HG03521 (cell line): ENCODE measurements around the gene LGALS9.

ENCODE experiments used
- ATAC-seq: cut with Tn5 transposase; IDR thresholded peaks from one replicate; pipeline ENCODE4 v1.9.1; 2021; ENCODE audit warnings: mild to moderate bottlenecking, moderate library complexity; ENCODE audit not compliant: unreplicated experiment

Gene LGALS9

GRCh38 chr17:27602721-27603420, 28.1 kb upstream of the LGALS9 start:
- ATAC-seq, result no peak

- ATAC-seq, result no peak
These were observed 27.6 kb upstream of the LGALS9 start for GRCh38 chr17:27603421-27603770.

- no peak for ATAC-seq
These were observed 26.9 kb upstream of the LGALS9 start for GRCh38 chr17:27603880-27604794.

- ATAC-seq, result no peak
These were observed 25.6 kb upstream of the LGALS9 start for GRCh38 chr17:27605409-27605808.

GRCh38 chr17:27607521-27608091, 23.4 kb upstream of the LGALS9 start:
- no peak for ATAC-seq

GRCh38 chr17:27608328-27609230, 22.4 kb upstream of the LGALS9 start:
- ATAC-seq, result no peak

- ATAC-seq, result no peak
These were observed 21.2 kb upstream of the LGALS9 start for GRCh38 chr17:27609611-27610303.

GRCh38 chr17:27610304-27610677, 20.7 kb upstream of the LGALS9 start:
- ATAC-seq, result no peak

- ATAC-seq, result no peak
These were observed 18.7 kb upstream of the LGALS9 start for GRCh38 chr17:27612160-27612770.

GRCh38 chr17:27613433-27613832, 17.6 kb upstream of the LGALS9 start:
- ATAC-seq, result no peak

- no peak for ATAC-seq
These were observed 15.9 kb upstream of the LGALS9 start for GRCh38 chr17:27615121-27615520.

- ATAC-seq, result no peak
These were observed 14.6 kb upstream of the LGALS9 start for GRCh38 chr17:27616414-27616813.

GRCh38 chr17:27618417-27618816, 12.6 kb upstream of the LGALS9 start:
- no peak for ATAC-seq

GRCh38 chr17:27620721-27621120, 10.3 kb upstream of the LGALS9 start:
- ATAC-seq, result no peak

- ATAC-seq, result no peak
These were observed 9.5 kb upstream of the LGALS9 start for GRCh38 chr17:27621536-27621935.

- no peak for ATAC-seq
These were observed 8.9 kb upstream of the LGALS9 start for GRCh38 chr17:27621942-27622559.

GRCh38 chr17:27622986-27623385, 8.0 kb upstream of the LGALS9 start:
- no peak for ATAC-seq

- no peak for ATAC-seq
These were observed 7.4 kb upstream of the LGALS9 start for GRCh38 chr17:27623614-27624013.

- no peak for ATAC-seq
These were observed 6.4 kb upstream of the LGALS9 start for GRCh38 chr17:27624539-27624938.
